ENCODE results near the gene CEP164. TPM values are rescaled to one million over a fixed set of nuclear protein-coding genes. Genes with fewer than 3 reads are reported as not detected.
A peak's percentile ranks its signal among the peaks of the same experiment; 100 is the strongest.

Gene CEP164
- total RNA-seq, 1 experiment from 2014 or later = 33.9 TPM

- Histone ChIP-seq H3K4me2 (no peak overlapping the region), H2AFZ (no peak overlapping the region), H3K9me3 (ENCODE audit: insufficient read depth, low read depth) (no peaks in the 10 kb centered on the region), H3K9me2 (ENCODE audit: insufficient read depth) (no peaks in the 10 kb centered on the region), H4K20me1 (ENCODE audit: insufficient read depth) (no peaks in the 10 kb centered on the region), H3K4me3 (no peak overlapping the region), H3F3A (ENCODE audit: insufficient read depth, low read depth) (no peaks in the 10 kb centered on the region), H3K79me2 (ENCODE audit: low read depth) (no peaks in the 10 kb centered on the region), H3K27ac (no peak overlapping the region), H3K4me1 (replicated peaks; ENCODE audit: insufficient read depth) (no peaks in the 10 kb centered on the region), H3K36me3 (ENCODE audit: low read depth) (no peaks in the 10 kb centered on the region), H3K27me3 (ENCODE audit: insufficient read depth, low read depth) (peaks cover 97% of the 10 kb centered on the region)
- no peak for DNase-seq
- TF ChIP-seq CTCF (conservative IDR thresholded peaks at IDR 0.05) = no peak
- no peak for TF ChIP-seq EZH2 (IDR thresholded peaks at IDR 0.05; ENCODE audit: low read depth)
- CTCF ChIA-PET = no interaction called here
- intact Hi-C loops (cut with micrococcal nuclease; ENCODE audit: unreplicated experiment) = loop anchor here (2.0 kb wide), 1 partner anchor 374 kb away; no protein-coding TSS in a partner anchor
- BruUV-seq (replicated peaks) = no TSS peak
- POLR2A ChIA-PET (ENCODE audit: unreplicated experiment) = no interaction called here
Measured at GRCh38 chr11:117442869-117443239, 115.2 kb downstream of the CEP164 start.

GRCh38 chr11:117443266-117444186 lies 115.9 kb downstream of the CEP164 start:
- Histone ChIP-seq H2AFZ (no peak overlapping the region), H3K9me2 (ENCODE audit: insufficient read depth) (no peaks in the 10 kb centered on the region), H3K4me3 (no peak overlapping the region), H3K79me2 (ENCODE audit: low read depth) (no peaks in the 10 kb centered on the region), H4K20me1 (ENCODE audit: insufficient read depth) (no peaks in the 10 kb centered on the region), H3K9me3 (ENCODE audit: insufficient read depth, low read depth) (no peaks in the 10 kb centered on the region), H3K36me3 (ENCODE audit: low read depth) (no peaks in the 10 kb centered on the region), H3K4me2 (no peak overlapping the region), H3F3A (ENCODE audit: insufficient read depth, low read depth) (no peaks in the 10 kb centered on the region), H3K27me3 (ENCODE audit: insufficient read depth, low read depth) (peaks cover 97% of the 10 kb centered on the region), H3K27ac (no peak overlapping the region), H3K4me1 (replicated peaks; ENCODE audit: insufficient read depth) (no peaks in the 10 kb centered on the region)
- TF ChIP-seq EZH2 (IDR thresholded peaks at IDR 0.05; ENCODE audit: low read depth) = 0 out of 2 replicates have a peak, but pooled peaks have one; percentile 26
- TF ChIP-seq CTCF (conservative IDR thresholded peaks at IDR 0.05) = peak; percentile 52
- DNase-seq = peak in 1 of 2 experiments; percentile 28
- no TSS peak for BruUV-seq (replicated peaks)
- ChIA-PET CTCF (interaction anchor here (0.7 kb wide), 1 partner anchor 53 kb away, joined by 3 read pairs; no protein-coding TSS in a partner anchor), POLR2A (ENCODE audit: unreplicated experiment) (no interaction called here)
- intact Hi-C loops (cut with micrococcal nuclease; ENCODE audit: unreplicated experiment) = loop anchor here (2.0 kb wide), 1 partner anchor 373 kb away; no protein-coding TSS in a partner anchor

- no peak for TF ChIP-seq CTCF (conservative IDR thresholded peaks at IDR 0.05)
- no peak; the same call in 1 of the 2 replicates for TF ChIP-seq EZH2 (IDR thresholded peaks at IDR 0.05; ENCODE audit: low read depth)
- DNase-seq = no peak
- no peaks in the 10 kb centered on the region for H3K9me3 ChIP-seq (ENCODE audit: insufficient read depth, low read depth)
- no peak overlapping the region for H3K27ac ChIP-seq
- no peaks in the 10 kb centered on the region for H3K4me1 ChIP-seq (replicated peaks; ENCODE audit: insufficient read depth)
- ChIA-PET POLR2A (ENCODE audit: unreplicated experiment) (no interaction called here), CTCF (interaction anchor here (0.7 kb wide), 1 partner anchor 52 kb away, joined by 3 read pairs; no protein-coding TSS in a partner anchor)
- H3F3A ChIP-seq (ENCODE audit: insufficient read depth, low read depth) = no peaks in the 10 kb centered on the region
- no peaks in the 10 kb centered on the region for H3K9me2 ChIP-seq (ENCODE audit: insufficient read depth)
- no TSS peak for BruUV-seq (replicated peaks)
- H3K4me2 ChIP-seq = no peak overlapping the region
- intact Hi-C loops (cut with micrococcal nuclease; ENCODE audit: unreplicated experiment) = no loop called here
- no peak overlapping the region for H2AFZ ChIP-seq
- H3K4me3 ChIP-seq = no peak overlapping the region
- no peaks in the 10 kb centered on the region for H4K20me1 ChIP-seq (ENCODE audit: insufficient read depth)
- H3K79me2 ChIP-seq (ENCODE audit: low read depth) = no peaks in the 10 kb centered on the region
- H3K36me3 ChIP-seq (ENCODE audit: low read depth) = no peaks in the 10 kb centered on the region
- H3K27me3 ChIP-seq (ENCODE audit: insufficient read depth, low read depth) = peaks cover 97% of the 10 kb centered on the region
Measured at GRCh38 chr11:117444256-117444655, 116.6 kb downstream of the CEP164 start.
